Common myeloid progenitor, CD34-positive (primary cell): ENCODE data around the gene TMED3. TPM values are rescaled to one million over a fixed set of nuclear protein-coding genes. Genes with fewer than 3 reads are reported as not detected.

Source experiments
- CTCF ChIA-PET: fragments of 350-600 bp; sonication (Branson Sonifier 250); formaldehyde crosslinking; loops from one replicate; lab custom pipeline; 2021; ENCODE audit warnings: antibody characterized with exemption; lab: Charles Lee
- POLR2A ChIA-PET: fragments of 350-600 bp; sonication (Branson Sonifier 250); formaldehyde crosslinking; loops from one replicate; lab custom pipeline; 2021; ENCODE audit warnings: antibody characterized with exemption; lab: Charles Lee
- DNase-seq, 3 donors: peaks; one replicate each; pipeline versions ENCODE4 v3.0.0 to v3.0.0-alpha.2; 2013
- H3K27ac ChIP-seq, 2 experiments: 1 replicate in 1 of 2; 2 replicates in 1 of 2; pipeline ENCODE4 v1.7.0; 2013; ENCODE audit warnings: inconsistent platforms in 2 of 2, low read length in 2 of 2, mild to moderate bottlenecking in 2 of 2, low read depth in 1 of 2, moderate library complexity in 1 of 2; ENCODE audit not compliant: severe bottlenecking in 2 of 2, insufficient read depth in 1 of 2, poor library complexity in 1 of 2
- H3K27me3 ChIP-seq, 5 experiments: replicated peaks in 2 of 5; 1 replicate in 3 of 5; 2 replicates in 2 of 5; pipeline versions ENCODE4 v1.6.1 to v1.7.0; 2013; ENCODE audit warnings: low read length in 4 of 5, mild to moderate bottlenecking in 2 of 5, moderate library complexity in 2 of 5, inconsistent platforms in 1 of 5; ENCODE audit not compliant: insufficient read depth in 5 of 5, control insufficient read depth in 4 of 5
- H3K36me3 ChIP-seq, 4 experiments: 1 replicate in 2 of 4; 2 replicates in 2 of 4; pipeline versions ENCODE4 v1.6.1 to v1.7.0; 2013; ENCODE audit warnings: low read length in 3 of 4, control low read depth in 1 of 4, mild to moderate bottlenecking in 1 of 4; ENCODE audit not compliant: control insufficient read depth in 4 of 4, insufficient read depth in 4 of 4
- H3K4me1 ChIP-seq, 4 experiments: 1 replicate in 3 of 4; 2 replicates in 1 of 4; pipeline versions ENCODE4 v1.6.1 to v1.7.1; 2013; ENCODE audit warnings: low read length in 3 of 4, mild to moderate bottlenecking in 3 of 4, control low read depth in 1 of 4, inconsistent platforms in 1 of 4, moderate library complexity in 1 of 4; ENCODE audit not compliant: control insufficient read depth in 4 of 4, insufficient read depth in 4 of 4; ENCODE audit errors: control extremely low read depth in 1 of 4
- H3K4me3 ChIP-seq, 7 experiments: 1 replicate in 4 of 7; 2 replicates in 3 of 7; pipeline versions ENCODE4 v1.5.1 to v1.7.0; 2013; ENCODE audit warnings: mild to moderate bottlenecking in 7 of 7, low read length in 6 of 7, moderate library complexity in 6 of 7, inconsistent platforms in 2 of 7, low read depth in 2 of 7, control low read depth in 1 of 7; ENCODE audit not compliant: insufficient read depth in 4 of 7, control insufficient read depth in 1 of 7; ENCODE audit errors: extremely low read depth in 1 of 7
- H3K9me3 ChIP-seq, 5 experiments: 1 replicate in 4 of 5; 2 replicates in 1 of 5; pipeline versions ENCODE4 v1.6.1 to v1.7.1; 2013; ENCODE audit warnings: low read length in 4 of 5, mild to moderate bottlenecking in 2 of 5, inconsistent platforms in 1 of 5, low read depth in 1 of 5, moderate library complexity in 1 of 5; ENCODE audit not compliant: control insufficient read depth in 4 of 5, insufficient read depth in 2 of 5; ENCODE audit errors: control extremely low read depth in 1 of 5
- WGBS: methylation state at CpG from one replicate; pipeline ENCODE4 v1.1.5; 2013; ENCODE audit not compliant: insufficient coverage; 5-methylcytosine and 5-hydroxymethylcytosine counted together
- polyA plus RNA-seq: library from polyadenylated mRNA; unstranded; fragments of 120-200 nt; gene quantifications from one replicate; pipeline ENCODE4 v1.2.1, GENCODE V29; 2013

TMED3 gene
- 103 TPM for polyA plus RNA-seq

- Histone ChIP-seq H3K27me3 (no peaks in the 10 kb centered on the region), H3K4me3 (peak within 1 kb of the TSS; percentile 50 to 91 (median 82)), H3K9me3 (no peaks in the 10 kb centered on the region), H3K4me1 (peaks cover 1 to 23% (median 21%) of the 10 kb centered on the region in 4 experiments), H3K27ac (peak within 1 kb of the TSS in 1 of 2 experiments; percentile 64), H3K36me3 (peaks cover 17 to 37% (median 28%) of the 10 kb centered on the region in 4 experiments)
- 0% methylated on average over 42 of the region's 76 CpGs for WGBS
- DNase-seq: peak; percentile 90 to 94 (median 92)
- CTCF ChIA-PET: interaction anchor here (1.9 to 2.0 kb wide), 2 partner anchors 24 to 29 kb away, joined by 7 to 9 read pairs; no protein-coding TSS in a partner anchor
- POLR2A ChIA-PET: no interaction called here
These were observed at the start of gene TMED3 for GRCh38 chr15:79310985-79311900. TSS of gene TMED3 (plus strand) at chr15:79311112. CDS start at chr15:79311250, 138 bp downstream.

DNA sequence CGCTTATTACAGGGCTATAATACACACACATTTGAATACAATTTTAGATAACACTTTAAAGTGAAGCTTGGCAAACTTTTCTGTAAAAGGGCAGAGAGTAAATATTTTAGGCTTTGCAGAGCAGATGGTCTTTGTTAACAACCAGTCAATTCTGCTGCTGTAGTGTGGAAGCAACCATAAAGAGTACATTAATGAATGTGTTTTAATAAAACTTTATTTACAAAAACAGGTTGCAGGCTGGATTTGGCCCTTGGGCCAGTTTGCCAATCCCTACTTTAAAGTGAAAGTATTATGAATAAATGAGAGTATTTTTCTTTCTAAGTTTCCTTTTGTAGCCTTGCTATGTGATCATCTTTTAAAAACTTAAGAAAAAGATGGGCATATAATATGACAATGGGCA is 49.1 kb upstream of the TMED3 start:
- Histone ChIP-seq H3K27me3 (peaks cover 0 to 10% (median 2%) of the 10 kb centered on the region in 5 experiments), H3K27ac (no peak overlapping the region), H3K9me3 (peaks cover 0 to 2% (median 0%) of the 10 kb centered on the region in 5 experiments), H3K36me3 (no peaks in the 10 kb centered on the region), H3K4me3 (no peak overlapping the region), H3K4me1 (no peaks in the 10 kb centered on the region)
- ChIA-PET CTCF (no interaction called here), POLR2A (no interaction called here)
- no peak for DNase-seq
- WGBS: no CpG with 5 or more reads among the region's 1 CpG

- H3K4me1 ChIP-seq: no peaks in the 10 kb centered on the region
- no peak overlapping the region for H3K4me3 ChIP-seq
- no peaks in the 10 kb centered on the region for H3K36me3 ChIP-seq
- WGBS: 92% methylated on average over 4 of the region's 4 CpGs
- POLR2A ChIA-PET: no interaction called here
- H3K27ac ChIP-seq: no peak overlapping the region
- CTCF ChIA-PET: no interaction called here
- H3K9me3 ChIP-seq: peaks cover 0 to 2% (median 0%) of the 10 kb centered on the region in 5 experiments
- peaks cover 3 to 14% (median 5%) of the 10 kb centered on the region in 5 experiments for H3K27me3 ChIP-seq
- DNase-seq: no peak
These were observed 45.7 kb upstream of the TMED3 start for GRCh38 chr15:79265167-79265566.

- H3K27ac ChIP-seq: no peak overlapping the region
- 100% methylated on average over 3 of the region's 3 CpGs for WGBS
- CTCF ChIA-PET: no interaction called here
- POLR2A ChIA-PET: no interaction called here
- peaks cover 0 to 2% (median 0%) of the 10 kb centered on the region in 5 experiments for H3K9me3 ChIP-seq
- no peak overlapping the region for H3K4me3 ChIP-seq
- peaks cover 0 to 14% (median 4%) of the 10 kb centered on the region in 5 experiments for H3K27me3 ChIP-seq
- no peaks in the 10 kb centered on the region for H3K36me3 ChIP-seq
- no peak for DNase-seq
- no peaks in the 10 kb centered on the region for H3K4me1 ChIP-seq
These were observed 44.8 kb upstream of the TMED3 start for GRCh38 chr15:79265987-79266579.

- peaks cover 0 to 8% (median 5%) of the 10 kb centered on the region in 5 experiments for H3K9me3 ChIP-seq
- H3K27ac ChIP-seq: no peak within 1 kb of the TSS
- H3K4me1 ChIP-seq: no peaks in the 10 kb centered on the region
- H3K4me3 ChIP-seq: no peak within 1 kb of the TSS
- peak in 2 of 3 donors; percentile 17 to 19 for DNase-seq
- peaks cover 16 to 66% (median 30%) of the 10 kb centered on the region in 5 experiments for H3K27me3 ChIP-seq
- POLR2A ChIA-PET: no interaction called here
- CTCF ChIA-PET: no interaction called here
- H3K36me3 ChIP-seq: no peaks in the 10 kb centered on the region
- 9% methylated on average over 39 of the region's 56 CpGs for WGBS
These were observed 28.3 kb upstream of the TMED3 start, which contains the start of gene ANKRD34C for GRCh38 chr15:79282371-79283251. TSS of gene ANKRD34C (plus strand) at chr15:79282722. CDS start at chr15:79293285, 10,563 bp downstream.

- 11% methylated on average over 46 of the region's 46 CpGs for WGBS
- CTCF ChIA-PET: no interaction called here
These were observed 27.5 kb upstream of the TMED3 start for GRCh38 chr15:79283252-79284048.

More at GRCh38 chr15:79283252-79284048, 27.5 kb upstream of the TMED3 start:
- peak; percentile 30 to 74 (median 67) for DNase-seq
- POLR2A ChIA-PET: no interaction called here
- Histone ChIP-seq H3K4me3 (no peak overlapping the region), H3K27me3 (peaks cover 16 to 68% (median 33%) of the 10 kb centered on the region in 5 experiments), H3K36me3 (no peaks in the 10 kb centered on the region), H3K9me3 (peaks cover 0 to 8% (median 5%) of the 10 kb centered on the region in 5 experiments), H3K4me1 (no peaks in the 10 kb centered on the region), H3K27ac (no peak overlapping the region)
